GM19023 (cell line): ENCODE results near the gene HEXB.
"Not testable (repeated sequence)": the region's sequence is repeated elsewhere in the genome, so short reads cannot be mapped to it uniquely, and the experiment has no call there.

Experiments
- ATAC-seq: cut with Tn5 transposase; IDR thresholded peaks from one replicate; pipeline ENCODE4 v1.9.1; 2021; ENCODE audit warnings: mild to moderate bottlenecking, moderate library complexity; ENCODE audit not compliant: unreplicated experiment

HEXB gene

GRCh38 chr5:74657165-74657564 is 27.9 kb upstream of the HEXB start:
- no peak for ATAC-seq

- no peak for ATAC-seq
Observed at GRCh38 chr5:74659172-74659571, 25.9 kb upstream of the HEXB start.

GRCh38 chr5:74660140-74660539 is 24.9 kb upstream of the HEXB start:
- no peak for ATAC-seq

- no peak for ATAC-seq
Observed at GRCh38 chr5:74660873-74661272, 24.2 kb upstream of the HEXB start.

GRCh38 chr5:74664551-74664950 is 20.5 kb upstream of the HEXB start:
- no peak for ATAC-seq

GRCh38 chr5:74665273-74665672 is 19.8 kb upstream of the HEXB start:
- ATAC-seq, result no peak

GRCh38 chr5:74665816-74666215 is 19.2 kb upstream of the HEXB start:
- ATAC-seq, result no peak

GRCh38 chr5:74667396-74667795 is 17.6 kb upstream of the HEXB start:
- no peak for ATAC-seq

GRCh38 chr5:74669821-74670220 is 15.2 kb upstream of the HEXB start:
- no peak for ATAC-seq

GRCh38 chr5:74670396-74671038 is 14.5 kb upstream of the HEXB start:
- no peak for ATAC-seq

GRCh38 chr5:74672215-74672877 is 12.7 kb upstream of the HEXB start:
- no peak for ATAC-seq

GRCh38 chr5:74673011-74673790 is 11.8 kb upstream of the HEXB start:
- no peak for ATAC-seq

GRCh38 chr5:74676466-74676865 is 8.6 kb upstream of the HEXB start:
- ATAC-seq, result not testable (repeated sequence)

- not testable (repeated sequence) for ATAC-seq
Observed at GRCh38 chr5:74678123-74678522, 6.9 kb upstream of the HEXB start.

GRCh38 chr5:74679300-74679699 is 5.7 kb upstream of the HEXB start:
- ATAC-seq, result not testable (repeated sequence)

- no peak for ATAC-seq
Observed at GRCh38 chr5:74679966-74680365, 5.1 kb upstream of the HEXB start.

GRCh38 chr5:74685979-74686631 is 1.1 kb downstream of the HEXB start:
- ATAC-seq, result peak; percentile 45

- no peak for ATAC-seq
Observed at GRCh38 chr5:74686962-74687751, 2.1 kb downstream of the HEXB start.

GRCh38 chr5:74693191-74693590 is 8.2 kb downstream of the HEXB start:
- no peak for ATAC-seq

GRCh38 chr5:74717596-74717995 is 32.6 kb downstream of the HEXB start:
- ATAC-seq, result no peak

GRCh38 chr5:74722271-74722670 is 37.2 kb downstream of the HEXB start:
- ATAC-seq, result no peak
